GM19455 (cell line): ENCODE measurements around the gene FCN1.

Source experiments
- ATAC-seq: cut with Tn5 transposase; IDR thresholded peaks from one replicate; pipeline ENCODE4 v1.9.1; 2021; ENCODE audit not compliant: unreplicated experiment

Gene FCN1

GRCh38 chr9:134879664-134880483 is 37.8 kb downstream of the FCN1 start:
- no peak for ATAC-seq

- no peak for ATAC-seq
Measured at GRCh38 chr9:134877541-134877940, 40.2 kb downstream of the FCN1 start.

- no peak for ATAC-seq
Measured at GRCh38 chr9:134875371-134875770, 42.3 kb downstream of the FCN1 start.

DNA sequence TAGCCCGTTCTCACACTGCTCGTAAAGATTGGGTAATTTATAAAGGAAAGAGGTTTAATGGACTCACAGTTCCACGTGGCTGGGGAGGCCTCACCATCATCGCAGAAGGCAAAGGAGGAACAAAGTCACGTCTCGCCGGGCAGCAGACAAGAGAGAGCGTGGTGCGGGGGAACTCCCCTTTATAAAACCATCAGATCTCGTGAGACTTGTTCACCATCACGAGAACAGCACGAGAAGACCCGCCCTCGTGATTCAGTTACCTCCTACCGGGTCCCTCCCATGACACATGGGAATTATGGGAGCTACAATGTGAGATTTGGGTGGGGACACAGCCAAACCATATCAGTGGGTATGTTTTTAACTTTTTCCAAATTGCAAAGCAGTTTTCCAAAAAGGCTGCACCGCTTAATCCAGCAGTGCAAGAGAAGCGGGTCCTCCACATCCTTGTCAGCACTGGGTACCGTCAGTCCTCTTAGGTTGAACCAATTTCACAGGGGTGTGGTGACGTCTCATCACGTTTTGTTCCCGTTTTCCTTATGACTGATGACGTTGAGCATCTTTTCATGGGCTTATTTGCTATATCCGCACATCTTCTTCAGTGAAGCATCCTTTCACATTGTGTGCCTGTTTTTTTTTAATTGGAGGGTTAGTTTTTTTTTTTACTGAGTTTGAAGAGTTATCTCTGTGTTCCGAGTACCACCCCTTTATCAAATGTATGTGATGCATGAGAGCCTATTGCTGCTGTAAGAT is 45.1 kb downstream of the FCN1 start:
- no peak for ATAC-seq

GRCh38 chr9:134871697-134872340 is 45.9 kb downstream of the FCN1 start:
- no peak for ATAC-seq

- ATAC-seq, result no peak
Measured at GRCh38 chr9:134870746-134871662, 46.7 kb downstream of the FCN1 start.

- no peak for ATAC-seq
Measured at GRCh38 chr9:134870301-134870694, 47.4 kb downstream of the FCN1 start.

GRCh38 chr9:134869554-134870300 is 48.0 kb downstream of the FCN1 start:
- no peak for ATAC-seq

DNA sequence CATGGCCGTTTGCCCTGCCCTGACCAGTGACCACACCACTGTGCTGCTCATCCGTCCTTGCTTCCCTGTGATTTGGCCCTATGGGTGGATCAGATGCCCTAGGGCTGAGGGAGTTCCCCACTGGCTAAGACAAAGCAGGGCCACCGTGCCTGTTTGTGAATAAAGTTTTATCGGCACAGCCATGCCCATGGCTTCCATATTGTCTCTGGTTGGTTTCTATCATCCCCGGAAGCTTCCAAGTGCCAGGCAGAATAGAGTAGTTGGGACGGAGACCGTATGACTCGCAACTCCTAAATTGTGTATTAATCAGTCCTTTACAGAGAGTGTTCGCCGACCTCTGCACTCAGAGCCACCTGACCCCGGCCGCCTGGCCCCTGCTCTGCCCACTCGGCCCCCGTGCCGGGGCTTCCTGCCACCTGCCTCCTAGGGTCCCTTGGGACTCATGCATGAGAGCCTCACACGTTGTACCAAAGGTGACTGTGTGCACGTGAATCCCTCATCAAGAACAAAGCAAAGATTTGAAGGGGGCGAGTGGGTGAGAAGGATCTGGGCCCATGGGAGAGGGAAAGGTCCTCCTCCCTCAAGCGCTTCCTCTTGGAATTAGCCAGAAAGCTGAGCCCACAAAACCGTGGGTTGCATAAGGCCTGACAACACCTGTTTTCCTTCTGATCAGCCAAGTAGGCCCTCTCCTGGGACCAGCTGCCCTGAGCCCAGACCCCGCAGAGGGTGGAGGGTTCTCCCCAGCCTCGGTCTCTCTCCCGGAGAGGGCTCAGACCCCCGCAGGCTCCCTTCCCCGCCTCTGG is 48.8 kb downstream of the FCN1 start:
- no peak for ATAC-seq

DNA sequence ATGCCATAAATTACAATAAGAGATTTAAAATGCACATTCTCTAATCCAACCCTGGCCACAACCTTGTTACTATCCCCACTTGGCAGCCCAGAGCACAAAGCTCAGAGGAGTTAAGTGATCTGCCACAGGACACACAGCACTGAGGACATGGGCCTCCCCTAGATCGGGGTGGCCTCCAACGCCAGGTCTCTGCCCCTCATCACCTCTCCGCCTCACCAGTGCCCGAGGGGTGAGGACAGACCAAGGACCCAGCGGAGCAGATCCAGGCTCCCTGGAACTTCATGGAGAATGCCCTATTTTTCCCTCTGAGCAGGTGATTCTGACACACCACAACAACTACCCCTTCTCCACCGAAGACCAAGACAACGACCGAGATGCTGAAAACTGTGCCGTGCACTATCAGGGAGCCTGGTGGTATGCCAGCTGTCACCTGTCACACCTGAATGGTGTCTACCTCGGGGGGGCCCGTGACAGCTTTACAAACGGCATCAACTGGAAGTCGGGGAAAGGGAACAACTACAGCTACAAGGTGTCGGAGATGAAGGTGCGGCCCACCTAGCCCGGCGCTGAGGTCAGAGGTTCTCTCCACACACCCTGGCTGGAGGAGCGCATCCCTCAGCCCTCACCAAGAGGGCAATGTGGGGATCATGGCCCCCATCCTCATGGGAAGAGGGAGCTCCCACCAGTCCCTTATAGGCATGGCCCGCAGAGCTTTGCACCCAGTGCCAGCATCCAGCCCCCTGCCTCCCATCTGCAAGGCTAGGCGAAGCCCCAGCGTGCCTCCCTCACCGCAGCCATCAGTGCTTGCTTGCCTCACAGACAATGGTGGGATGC is 49.6 kb downstream of the FCN1 start:
- ATAC-seq, result no peak

DNA sequence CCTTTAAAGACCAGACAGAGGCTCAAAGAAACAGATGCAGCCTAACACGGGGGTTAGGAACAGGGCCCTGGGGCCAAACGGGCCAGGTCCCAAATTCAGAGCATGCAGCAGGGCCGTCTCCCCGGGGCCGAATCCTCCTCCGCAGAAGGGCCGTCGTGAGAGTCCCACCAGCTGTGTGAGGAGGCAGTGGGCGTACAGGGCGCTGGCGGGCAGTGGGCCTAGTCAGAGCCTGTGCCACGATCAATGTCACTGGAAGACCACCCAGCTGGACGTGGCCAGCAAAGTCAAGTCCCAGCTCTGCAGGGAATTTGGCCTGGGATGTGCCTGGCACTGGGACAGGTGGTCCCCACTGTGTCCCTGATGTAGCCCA is 52.9 kb downstream of the FCN1 start:
- ATAC-seq, result no peak

- no peak for ATAC-seq
Measured at GRCh38 chr9:134863941-134864820, 53.5 kb downstream of the FCN1 start.

DNA sequence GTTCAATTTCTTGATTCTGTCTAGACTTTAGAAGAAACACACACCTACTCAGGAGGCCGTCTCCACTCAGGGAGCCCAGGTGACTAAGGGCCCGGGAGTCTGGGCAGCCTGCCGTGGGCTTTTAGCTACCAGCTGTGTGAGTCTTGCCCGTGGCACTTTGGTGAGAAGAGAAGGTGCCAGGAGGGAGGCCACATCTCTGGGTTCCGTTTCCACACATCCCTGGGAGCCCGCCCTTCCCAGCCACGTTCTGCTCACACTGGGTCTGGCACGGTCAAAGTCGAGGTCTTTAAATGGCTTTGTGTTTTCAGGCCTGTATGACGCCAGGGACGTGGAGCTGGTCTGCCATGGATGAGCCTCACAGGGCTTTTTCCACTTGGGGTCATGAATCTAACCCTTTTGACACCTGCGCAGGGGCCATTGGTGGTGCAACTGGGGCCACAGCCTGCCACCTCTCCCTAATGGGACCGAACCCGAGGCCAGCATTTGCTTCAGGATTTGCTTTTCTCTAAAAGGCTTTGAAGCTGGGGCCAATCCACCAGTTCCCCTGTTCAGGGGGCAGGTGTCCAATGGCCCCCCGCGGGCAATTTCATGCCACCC is 54.3 kb downstream of the FCN1 start:
- no peak for ATAC-seq

DNA sequence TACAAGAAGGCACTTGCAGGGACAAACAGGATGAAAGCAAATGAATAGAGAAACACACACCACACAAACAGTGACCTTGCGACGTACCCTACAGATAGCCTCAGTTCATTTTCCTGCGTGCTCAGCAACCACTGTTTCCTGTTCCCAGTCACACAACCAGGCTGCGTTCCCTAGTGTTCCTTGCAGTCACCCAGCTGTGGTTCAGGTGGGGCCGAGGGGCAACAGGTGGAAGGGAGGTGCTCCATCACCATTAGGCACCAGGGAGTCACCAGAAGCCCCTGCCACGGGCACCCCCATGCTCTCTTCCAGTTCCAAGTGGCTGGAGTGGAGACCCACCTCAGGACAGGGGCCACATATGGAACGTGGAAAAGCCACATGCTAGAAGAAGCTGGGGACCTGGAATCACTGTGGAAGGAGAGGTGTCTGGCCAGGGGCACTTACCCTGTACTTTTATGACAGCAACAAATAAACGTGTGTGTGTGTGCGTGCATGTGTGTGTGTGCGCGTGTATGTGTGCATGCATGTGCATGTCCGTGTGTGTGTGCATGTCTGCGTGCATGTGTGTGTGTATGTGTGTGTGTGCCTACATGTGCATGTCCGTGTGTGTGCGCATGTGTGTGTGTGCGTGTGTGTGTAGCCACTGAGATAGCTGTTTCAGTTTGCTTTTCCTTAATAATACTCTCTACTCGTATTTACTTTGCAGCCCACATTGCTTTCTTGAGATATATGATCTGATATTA is 55.9 kb downstream of the FCN1 start:
- ATAC-seq, result no peak

DNA sequence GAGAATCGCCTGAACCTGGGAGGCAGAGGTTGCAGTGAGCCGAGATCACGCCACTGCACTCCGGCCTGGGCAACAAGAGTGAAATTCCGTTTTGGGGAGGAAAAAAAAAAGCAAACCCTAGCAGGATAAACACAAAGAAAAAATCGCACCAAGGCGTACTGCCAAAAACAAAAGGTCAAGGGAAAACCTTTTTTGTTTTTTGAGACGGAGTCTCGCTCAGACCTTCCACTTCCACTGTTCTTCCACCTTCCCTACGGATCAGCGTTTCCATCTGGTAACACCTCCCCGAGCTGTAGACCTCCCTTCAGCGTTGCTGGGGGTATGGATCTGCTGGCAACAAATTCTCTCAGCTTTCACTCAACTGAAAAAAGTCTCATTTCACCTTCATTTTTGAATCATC is 57.2 kb downstream of the FCN1 start:
- ATAC-seq, result no peak

DNA sequence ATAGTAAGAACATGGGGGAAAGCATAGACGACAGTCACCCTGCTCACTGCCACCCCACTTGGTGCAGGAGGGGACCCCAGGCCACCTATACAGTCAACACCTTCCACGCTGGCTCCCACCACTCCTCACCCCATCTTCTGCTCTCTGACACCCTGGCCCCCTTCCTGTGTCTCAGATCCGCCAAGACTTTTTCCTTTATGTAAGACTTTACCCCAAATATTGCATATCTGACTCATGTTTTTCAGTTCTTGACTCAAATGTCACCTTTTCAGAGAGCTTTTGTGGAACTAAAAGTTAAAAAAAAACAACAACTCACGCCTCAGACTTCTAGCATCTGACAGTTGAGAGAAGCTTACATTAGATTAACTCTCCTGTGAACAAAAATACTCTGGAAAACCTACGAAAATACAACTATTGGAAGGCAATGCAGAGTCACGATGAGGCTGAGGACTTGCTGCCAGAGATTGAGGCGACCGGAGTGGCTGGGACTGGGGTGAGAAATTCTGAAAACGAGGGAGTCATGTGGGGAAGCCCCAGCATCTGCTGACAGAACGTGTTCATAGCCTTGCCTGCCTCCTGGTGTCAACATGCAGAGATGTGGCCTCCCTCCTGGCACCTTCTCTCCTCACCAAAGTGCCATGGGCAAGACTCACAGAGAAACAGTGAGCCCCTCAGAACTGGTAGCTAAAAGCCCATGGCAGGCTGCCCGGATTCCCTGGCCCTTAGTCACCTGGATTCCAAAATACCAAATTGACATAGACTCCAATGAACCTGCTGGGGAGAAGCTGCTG is 59.5 kb downstream of the FCN1 start:
- peak; percentile 56 for ATAC-seq
